ENCODE measurements around the gene PLAAT1.

The PLAAT1 gene

DNA sequence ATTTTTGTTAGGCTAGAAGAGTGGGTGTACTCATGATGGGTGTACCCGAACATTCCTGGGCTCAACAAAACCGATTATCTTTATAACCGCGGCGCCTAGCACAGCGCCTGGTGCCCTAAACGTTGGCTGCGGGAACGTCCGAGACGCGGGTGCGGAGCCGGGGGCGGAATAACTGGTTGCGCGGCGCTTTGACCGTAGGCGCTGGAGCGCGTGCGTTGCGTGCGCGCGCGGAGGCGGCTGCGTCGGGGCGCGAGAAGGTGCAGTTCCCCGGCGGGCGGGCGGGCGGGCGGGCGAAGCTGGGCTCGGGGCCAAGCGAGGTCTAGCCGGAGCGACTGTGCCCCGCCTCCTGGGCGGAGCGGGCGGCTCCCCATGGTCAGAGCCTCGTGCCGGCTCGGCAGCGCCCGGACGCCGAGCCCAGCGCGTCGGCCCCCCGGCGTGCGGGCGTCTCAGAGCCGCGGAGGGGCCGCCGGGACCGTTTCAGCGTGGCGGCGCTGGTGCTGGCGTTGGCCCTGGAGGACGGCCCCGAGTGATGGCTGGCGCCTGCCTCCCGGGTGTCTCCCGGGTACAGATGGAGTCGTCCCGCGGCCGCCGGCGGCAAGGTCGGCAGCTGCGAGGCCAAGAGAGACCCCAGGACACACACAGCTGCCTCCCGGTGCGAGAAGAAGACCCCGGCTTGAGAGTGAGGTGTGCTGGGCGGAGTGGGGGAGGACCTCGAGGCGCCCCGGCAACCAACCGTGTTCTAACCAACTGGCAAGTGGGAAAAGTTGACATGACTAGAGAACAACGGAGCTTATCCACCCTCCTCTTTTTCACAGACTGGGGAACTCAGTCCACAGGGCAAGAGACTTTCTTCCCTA is at the start of gene PLAAT1:
TSS of gene PLAAT1 (plus strand) at position 373 of the 857 bp plus-strand sequence. CDS start 14,429 bp downstream, outside the sequence.
- DNase-seq (ENCODE audit: low read depth in 3 of 3, low spot score in 1 of 3), result no peak

DNA sequence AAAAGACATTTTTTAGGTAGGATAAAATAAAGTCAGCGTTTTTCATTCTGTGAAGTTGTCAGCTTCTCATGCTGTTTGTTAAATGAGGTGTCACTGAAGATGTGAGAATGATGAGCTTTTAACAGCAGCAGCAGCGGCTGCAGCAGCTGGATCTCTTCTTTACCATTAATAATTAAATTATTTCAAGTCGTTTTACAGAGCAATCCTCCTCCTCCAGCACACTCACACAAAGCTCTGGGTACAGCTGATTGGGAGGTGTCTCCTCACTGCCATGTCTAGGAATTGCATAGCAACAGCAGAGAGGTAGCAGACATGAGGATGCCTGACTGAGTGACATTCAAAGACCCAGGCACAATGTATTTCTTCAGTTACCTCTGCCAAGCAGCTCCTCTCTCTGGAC is 46.7 kb upstream of the PLAAT1 start:
- DNase-seq (ENCODE audit: low read depth in 3 of 3, low spot score in 1 of 3), result no peak

DNA sequence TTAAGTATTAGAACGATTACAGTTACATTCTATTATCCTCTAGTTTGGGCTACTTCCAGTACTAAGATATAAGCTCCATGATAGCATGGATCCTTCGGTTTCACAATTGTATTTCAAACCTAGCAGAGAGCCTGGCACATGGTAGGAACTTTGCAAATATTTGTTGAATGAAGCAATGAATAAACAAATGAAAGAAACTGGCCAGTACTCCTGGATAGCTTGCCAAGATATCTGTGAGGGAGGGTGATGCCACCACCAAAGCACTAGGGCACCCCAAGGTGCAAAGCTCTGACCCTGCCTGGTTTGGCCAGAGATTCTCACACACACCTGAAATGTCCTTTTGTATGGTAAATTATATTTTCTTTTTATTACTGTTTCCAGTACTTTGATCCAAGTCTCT is 44.3 kb upstream of the PLAAT1 start:
- no peak for DNase-seq (ENCODE audit: low read depth in 3 of 3, low spot score in 1 of 3)

- no peak for DNase-seq (ENCODE audit: low read depth in 3 of 3, low spot score in 1 of 3)
Measured at GRCh38 chr3:193207290-193208273, 33.4 kb upstream of the PLAAT1 start.

GRCh38 chr3:193210618-193211017 is 30.4 kb upstream of the PLAAT1 start:
- no peak for DNase-seq (ENCODE audit: low read depth in 3 of 3, low spot score in 1 of 3)

GRCh38 chr3:193211173-193211572 is 29.8 kb upstream of the PLAAT1 start:
- no peak for DNase-seq (ENCODE audit: low read depth in 3 of 3, low spot score in 1 of 3)

- no peak for DNase-seq (ENCODE audit: low read depth in 3 of 3, low spot score in 1 of 3)
Measured at GRCh38 chr3:193211984-193212383, 29.0 kb upstream of the PLAAT1 start.

GRCh38 chr3:193212844-193213243 is 28.2 kb upstream of the PLAAT1 start:
- no peak for DNase-seq (ENCODE audit: low read depth in 3 of 3, low spot score in 1 of 3)

GRCh38 chr3:193214445-193214844 is 26.6 kb upstream of the PLAAT1 start:
- no peak for DNase-seq (ENCODE audit: low read depth in 3 of 3, low spot score in 1 of 3)

DNA sequence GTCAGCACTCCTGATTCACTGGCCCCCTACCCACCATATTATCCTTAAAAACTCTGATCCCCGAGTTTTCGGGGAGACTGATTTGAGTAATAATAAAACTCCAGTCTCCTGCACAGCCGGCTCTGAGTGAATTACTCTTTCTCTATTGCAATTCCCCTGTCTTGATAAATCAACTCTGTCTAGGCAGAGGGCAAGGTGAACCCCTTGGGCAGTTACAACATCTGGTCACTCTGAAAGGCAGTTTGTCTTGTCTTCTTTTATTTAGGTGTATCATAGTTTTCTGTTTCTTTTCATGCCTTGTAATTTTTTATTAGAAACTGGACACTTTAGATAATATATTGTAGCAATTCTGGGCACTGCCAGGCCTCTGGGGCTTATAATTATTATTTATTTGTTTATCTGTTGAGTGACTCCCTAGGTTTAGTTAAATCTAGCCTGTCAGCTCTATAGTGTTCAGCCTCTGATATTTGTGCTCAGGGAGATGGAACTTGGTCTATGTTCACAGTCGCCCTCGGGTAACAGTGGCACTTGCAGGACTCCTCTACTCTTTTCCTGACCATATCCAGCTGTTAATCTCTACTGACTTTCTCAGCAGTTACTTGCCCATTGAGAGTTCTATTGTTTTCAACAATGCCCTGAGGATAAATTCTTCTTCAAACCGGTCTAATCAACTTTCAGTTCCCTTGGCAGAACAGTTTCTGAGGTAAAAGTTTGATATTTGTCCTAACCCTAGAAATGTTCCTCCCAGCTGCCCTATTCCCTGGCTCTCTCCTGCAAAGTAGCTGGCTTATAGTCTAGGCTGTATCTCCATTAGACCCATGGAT is 15.5 kb upstream of the PLAAT1 start:
- DNase-seq (ENCODE audit: low read depth in 3 of 3, low spot score in 1 of 3), result no peak

GRCh38 chr3:193228206-193228605 is 12.8 kb upstream of the PLAAT1 start:
- no peak for DNase-seq (ENCODE audit: low read depth in 3 of 3, low spot score in 1 of 3)

GRCh38 chr3:193229851-193230420 is 11.1 kb upstream of the PLAAT1 start:
- no peak for DNase-seq (ENCODE audit: low read depth in 3 of 3, low spot score in 1 of 3)

DNA sequence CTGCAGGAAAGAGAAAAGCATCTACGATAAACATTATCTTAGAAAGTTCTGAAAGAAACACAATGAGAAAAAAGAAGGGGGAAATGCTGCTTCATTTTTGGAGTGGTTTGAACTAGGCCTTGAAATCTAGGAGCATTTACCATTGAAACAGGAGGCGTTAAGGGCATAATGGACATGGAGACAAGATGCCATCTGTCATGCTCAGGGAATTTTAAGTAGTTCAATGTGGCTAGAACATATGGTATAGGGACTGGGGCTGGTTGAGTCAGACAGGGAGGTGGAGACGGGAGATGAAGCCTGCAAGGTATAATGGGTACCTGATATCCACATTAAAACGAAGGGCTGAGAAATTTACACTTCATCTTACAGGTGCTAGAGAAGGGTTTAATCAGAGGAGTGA is 10.4 kb upstream of the PLAAT1 start:
- no peak for DNase-seq (ENCODE audit: low read depth in 3 of 3, low spot score in 1 of 3)

DNA sequence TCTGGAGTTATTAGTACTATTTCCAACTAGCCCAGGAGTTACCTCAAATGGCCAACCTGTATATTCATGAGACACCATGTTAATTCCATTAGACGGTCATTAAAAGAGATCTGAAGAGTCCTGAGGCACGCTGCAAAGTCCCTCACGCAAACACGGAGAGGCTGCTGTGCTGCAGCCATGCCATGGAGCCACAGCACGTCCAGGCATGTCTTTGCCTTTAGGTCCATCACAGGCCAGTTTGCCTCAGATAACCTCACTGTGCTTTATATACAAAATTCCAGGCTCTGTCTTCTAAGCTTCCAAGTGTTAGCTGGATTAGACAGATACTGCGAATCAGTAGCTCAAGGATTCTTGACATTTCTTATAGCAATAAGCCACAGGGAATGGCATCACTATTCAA is 9.8 kb upstream of the PLAAT1 start:
- no peak for DNase-seq (ENCODE audit: low read depth in 3 of 3, low spot score in 1 of 3)

DNA sequence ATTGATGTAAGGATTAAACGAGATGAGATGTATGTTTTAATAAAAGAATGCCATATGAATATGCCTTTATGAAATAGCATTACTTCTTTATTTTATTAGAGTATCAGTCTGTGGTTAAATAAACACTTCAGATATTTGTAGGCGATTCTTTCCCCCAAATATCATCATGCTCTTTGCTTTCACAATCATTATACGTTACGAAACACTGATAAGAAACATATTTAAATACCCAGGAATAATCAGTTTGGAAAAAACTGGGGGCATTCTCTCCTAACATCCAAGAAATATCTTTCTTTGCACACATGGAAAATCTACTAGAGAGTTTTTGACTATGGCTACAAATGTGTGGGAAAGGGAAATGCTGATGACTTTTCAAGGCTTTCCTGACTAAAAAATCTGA is 4.4 kb upstream of the PLAAT1 start:
- no peak for DNase-seq (ENCODE audit: low read depth in 3 of 3, low spot score in 1 of 3)

DNA sequence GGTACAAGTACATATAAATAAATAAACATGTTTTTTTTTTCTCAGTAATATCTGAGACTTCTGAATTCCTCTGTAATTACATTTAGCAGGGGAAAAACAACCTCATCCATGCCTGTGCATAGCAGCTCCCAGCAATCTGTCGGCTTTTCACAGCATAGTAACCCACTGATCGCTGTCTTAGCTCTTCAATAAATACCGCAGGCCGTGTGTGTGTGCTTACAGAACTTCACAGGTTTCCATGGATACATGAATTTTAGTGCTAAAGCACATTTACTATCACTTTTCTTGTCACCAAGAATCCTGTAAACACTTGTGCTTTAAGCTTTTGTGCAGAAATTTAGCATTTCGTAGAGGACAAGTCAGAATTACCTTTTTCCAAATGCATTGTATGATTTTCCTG is 4.0 kb upstream of the PLAAT1 start:
- DNase-seq (ENCODE audit: low read depth in 3 of 3, low spot score in 1 of 3), result no peak

- DNase-seq (ENCODE audit: low read depth in 3 of 3, low spot score in 1 of 3), result no peak
Measured at GRCh38 chr3:193240436-193240849, 579 bp upstream of the PLAAT1 start.

GRCh38 chr3:193241716-193242115 is 694 bp downstream of the PLAAT1 start:
- DNase-seq (ENCODE audit: low read depth in 3 of 3, low spot score in 1 of 3), result no peak

- no peak for DNase-seq (ENCODE audit: low read depth in 3 of 3, low spot score in 1 of 3)
Measured at GRCh38 chr3:193243571-193243970, 2.5 kb downstream of the PLAAT1 start.

GRCh38 chr3:193248848-193249468 is 7.9 kb downstream of the PLAAT1 start:
- no peak for DNase-seq (ENCODE audit: low read depth in 3 of 3, low spot score in 1 of 3)

Measured in stimulated activated CD4-positive, alpha-beta T cell treated with anti-CD3 and anti-CD28 coated beads, TNF-alpha, amount 100 ng/mL, for 1 hour (primary cell).